ENCODE data around the gene UGT2B7.
A peak's percentile ranks its signal among the peaks of the same experiment; 100 is the strongest.
"Not testable (repeated sequence)": the region's sequence is repeated elsewhere in the genome, so short reads cannot be mapped to it uniquely, and the experiment has no call there.

UGT2B7 gene

GRCh38 chr4:69096111-69096656 lies at the start of gene UGT2B7:
Gene UGT2B7, plus strand, starts transcription at chr4:69096474. Its CDS starts 47 bp downstream, at chr4:69096521.
- DNase-seq (ENCODE audit: low spot score): no peak

DNA sequence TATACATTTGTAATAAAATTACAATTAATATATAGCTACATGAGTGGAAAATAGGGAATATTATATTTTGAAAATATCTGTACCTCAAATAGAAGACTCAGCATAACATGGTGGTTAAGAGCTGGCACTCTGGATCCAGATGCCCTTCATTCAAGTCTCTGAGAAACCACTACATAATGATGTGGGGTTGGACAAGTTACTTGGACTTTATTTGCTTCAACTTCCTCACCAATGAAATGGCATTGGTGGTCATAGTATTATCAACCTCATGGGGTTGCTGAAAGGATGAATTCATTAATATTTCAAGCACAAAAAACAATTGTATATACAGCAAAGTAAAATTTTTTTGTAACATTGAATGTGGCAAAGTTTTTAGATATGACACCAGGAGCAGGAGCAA lies 46.4 kb upstream of the UGT2B7 start:
- no peak for DNase-seq (ENCODE audit: low spot score)

DNA sequence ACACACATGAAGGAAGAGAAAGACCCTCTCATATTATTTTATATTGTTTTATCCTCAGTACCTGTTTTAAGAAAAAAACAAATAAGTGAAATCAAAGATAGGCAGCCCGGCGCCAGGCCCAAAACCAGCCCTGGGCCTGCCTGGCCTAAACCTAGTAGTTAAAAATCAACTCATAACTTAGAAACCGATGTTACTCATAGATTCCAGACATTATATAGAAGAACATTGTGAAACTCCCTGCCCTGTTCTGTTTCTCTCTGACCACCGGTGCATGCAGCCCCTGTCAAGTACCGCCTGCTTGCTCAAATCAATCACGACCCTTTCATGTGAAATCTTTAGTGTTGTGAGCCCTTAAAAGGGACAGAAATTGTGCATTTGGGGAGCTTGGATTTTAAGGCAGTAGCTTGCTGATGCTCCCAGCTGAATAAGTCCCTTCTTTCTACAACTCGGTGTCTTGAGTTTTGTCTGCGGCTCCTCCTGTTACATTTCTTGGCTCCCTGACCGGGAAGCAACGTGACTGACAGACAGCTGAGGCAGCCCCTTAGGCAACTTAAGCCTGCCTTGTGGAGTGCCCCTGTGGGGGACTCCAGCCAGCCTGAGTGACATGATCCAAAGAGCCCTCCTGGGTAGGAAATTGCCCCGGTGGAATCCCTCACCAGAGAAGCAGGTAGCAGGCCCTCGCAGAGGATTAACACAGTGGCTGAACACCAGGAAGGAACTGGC lies 45.3 kb upstream of the UGT2B7 start:
- DNase-seq (ENCODE audit: low spot score): not testable (repeated sequence)

GRCh38 chr4:69051576-69051943 lies 44.7 kb upstream of the UGT2B7 start:
- no peak for DNase-seq (ENCODE audit: low spot score)

- not testable (repeated sequence) for DNase-seq (ENCODE audit: low spot score)
Observed at GRCh38 chr4:69053309-69053885, 42.9 kb upstream of the UGT2B7 start.

DNA sequence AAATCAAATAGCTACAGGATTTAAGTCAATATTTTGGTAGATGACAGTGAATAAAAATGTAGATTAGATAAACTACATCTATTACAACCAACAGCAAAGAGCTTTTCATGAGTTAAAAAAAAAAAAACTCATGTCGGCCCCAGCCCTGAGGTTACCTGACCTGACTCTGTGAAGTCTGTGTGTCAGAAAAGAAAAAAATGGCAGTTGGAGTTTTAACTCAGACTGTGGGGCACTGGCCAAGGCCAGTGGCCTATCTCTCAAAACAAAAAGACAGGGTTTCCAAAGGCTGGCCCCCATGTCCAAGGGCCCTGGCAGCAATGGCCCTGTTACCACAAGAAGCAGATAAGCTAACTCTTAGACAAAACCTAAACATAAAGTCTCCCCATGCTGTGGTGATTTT lies 42.2 kb upstream of the UGT2B7 start:
- DNase-seq (ENCODE audit: low spot score): not testable (repeated sequence)

- DNase-seq (ENCODE audit: low spot score): peak; percentile 8
Observed at GRCh38 chr4:69054578-69055200, 41.6 kb upstream of the UGT2B7 start.

- DNase-seq (ENCODE audit: low spot score): no peak
Observed at GRCh38 chr4:69056150-69056549, 40.1 kb upstream of the UGT2B7 start.

- no peak for DNase-seq (ENCODE audit: low spot score)
Observed at GRCh38 chr4:69056921-69057550, 39.2 kb upstream of the UGT2B7 start.

GRCh38 chr4:69057620-69058409 lies 38.5 kb upstream of the UGT2B7 start:
- no peak for DNase-seq (ENCODE audit: low spot score)

DNA sequence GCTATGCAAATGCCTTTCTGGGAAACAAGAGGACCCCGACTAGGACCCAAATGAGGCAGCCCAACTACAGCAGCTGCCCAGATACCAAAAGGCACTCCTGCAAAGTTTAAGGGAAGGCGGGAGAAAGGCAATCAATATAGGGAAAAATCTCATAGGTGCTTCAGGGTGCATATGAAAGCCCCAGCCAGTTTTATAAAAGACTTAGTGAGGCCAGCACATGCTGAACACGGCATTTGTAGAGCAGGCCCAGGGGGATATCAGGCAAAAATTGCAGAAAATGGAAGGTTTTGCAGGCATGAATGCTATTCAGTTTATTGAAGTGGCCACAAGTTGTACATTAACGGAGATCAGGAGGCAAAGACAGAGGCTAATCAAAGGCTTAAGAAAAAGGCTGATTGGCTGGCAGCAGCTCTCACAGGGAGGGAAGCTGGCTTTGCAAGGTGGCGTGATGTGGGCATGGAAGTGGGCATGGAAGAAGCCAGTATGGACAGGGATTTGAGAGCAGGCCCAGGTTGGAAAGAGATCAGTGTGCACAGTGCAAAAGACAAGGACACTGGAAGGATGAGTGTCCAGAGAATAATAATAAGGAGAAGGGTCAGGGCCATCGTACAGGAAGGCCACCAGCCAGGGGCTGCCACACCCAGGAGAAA lies 37.7 kb upstream of the UGT2B7 start:
- no peak for DNase-seq (ENCODE audit: low spot score)

GRCh38 chr4:69060651-69061308 lies 35.5 kb upstream of the UGT2B7 start:
- no peak for DNase-seq (ENCODE audit: low spot score)

GRCh38 chr4:69064391-69064790 lies 31.9 kb upstream of the UGT2B7 start:
- no peak for DNase-seq (ENCODE audit: low spot score)

DNA sequence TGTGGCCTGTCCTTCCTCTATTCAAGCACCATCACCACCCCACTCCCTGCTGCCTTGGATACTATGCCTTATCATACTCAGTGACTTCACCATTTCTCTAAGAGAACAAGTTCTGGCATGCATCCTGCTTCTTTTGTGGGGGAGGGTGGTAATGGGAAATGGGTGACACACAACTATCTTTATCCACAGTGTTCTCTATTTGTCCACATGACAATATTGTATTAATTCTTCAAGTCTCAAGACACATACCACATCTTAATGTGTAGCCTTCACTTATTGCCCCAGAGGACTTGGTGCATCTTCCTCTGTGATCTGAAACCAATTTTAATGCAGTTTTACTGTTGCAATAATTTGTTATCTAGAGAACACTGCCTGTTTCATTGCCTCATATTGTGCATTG lies 29.3 kb upstream of the UGT2B7 start:
- no peak for DNase-seq (ENCODE audit: low spot score)

GRCh38 chr4:69069085-69069484 lies 27.2 kb upstream of the UGT2B7 start:
- DNase-seq (ENCODE audit: low spot score): no peak

- DNase-seq (ENCODE audit: low spot score): no peak
Observed at GRCh38 chr4:69070590-69070989, 25.7 kb upstream of the UGT2B7 start.

DNA sequence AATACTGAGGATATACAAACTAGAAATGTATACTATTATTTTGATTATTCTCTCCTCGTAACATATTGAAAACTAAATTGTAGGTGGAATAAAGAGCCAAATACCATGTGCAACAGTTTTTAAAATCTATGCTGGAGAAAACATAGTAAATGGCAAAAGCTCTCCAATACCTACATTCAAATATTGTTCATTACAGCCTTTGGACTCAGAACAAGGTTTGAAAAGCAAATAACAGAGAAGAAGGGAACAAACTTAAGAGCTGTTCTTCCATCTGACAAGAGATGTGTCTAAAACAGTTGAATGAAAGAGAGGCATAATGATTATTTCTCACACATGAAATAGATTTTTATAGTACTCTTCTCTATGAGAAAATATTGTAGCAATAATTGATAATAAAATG lies 25.0 kb upstream of the UGT2B7 start:
- DNase-seq (ENCODE audit: low spot score): no peak

DNA sequence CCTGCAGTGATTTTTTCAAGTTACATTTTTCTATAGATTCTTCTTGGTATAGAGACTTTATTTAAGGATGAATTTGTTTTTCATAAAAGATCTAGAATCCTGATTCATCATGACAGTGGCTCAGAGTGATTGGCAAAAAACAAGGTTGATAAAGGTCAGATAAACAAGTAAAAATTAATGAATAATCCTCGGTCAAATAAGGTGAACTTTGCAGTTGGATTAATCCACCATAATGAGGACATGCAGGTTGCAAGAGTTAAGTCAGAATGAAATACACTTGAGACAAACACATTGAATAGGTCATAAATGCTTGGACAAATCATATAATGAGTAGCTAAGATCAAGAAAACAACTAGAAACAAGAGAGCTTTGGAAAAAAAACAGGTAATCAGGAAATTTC lies 22.9 kb upstream of the UGT2B7 start:
- DNase-seq (ENCODE audit: low spot score): no peak

DNA sequence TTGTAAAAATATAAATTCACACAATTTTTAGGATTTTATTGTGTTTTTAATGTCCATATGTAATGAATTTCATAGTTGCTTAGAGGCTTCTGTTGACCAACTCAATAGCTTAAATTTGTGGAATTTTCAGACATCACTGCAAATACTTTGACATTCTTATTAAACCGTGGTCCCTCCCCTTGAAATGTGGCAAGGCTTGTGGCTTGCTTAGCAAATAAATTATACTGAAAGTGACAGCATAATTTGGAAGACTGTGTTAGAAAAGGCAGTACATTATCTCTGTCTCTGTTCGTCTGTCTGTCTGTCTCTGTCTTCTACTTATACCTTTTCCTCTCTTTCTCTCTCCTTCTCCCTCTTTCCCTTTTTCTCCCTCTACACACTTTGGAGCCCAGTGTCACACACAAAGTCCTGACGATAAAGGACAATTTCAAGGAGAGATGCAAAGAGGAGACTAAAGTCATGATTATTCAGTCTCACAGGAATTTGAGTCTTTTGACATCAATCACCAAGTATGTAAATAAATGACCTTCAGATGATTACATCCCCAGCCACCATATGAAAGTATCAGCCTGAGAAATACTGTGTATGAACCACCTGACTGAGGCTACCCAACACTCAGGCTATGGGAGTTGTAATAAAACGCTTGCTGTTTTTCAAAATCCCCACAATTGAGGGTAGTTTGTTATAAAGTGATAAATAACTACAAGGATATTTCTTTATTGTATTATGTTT lies 21.0 kb upstream of the UGT2B7 start:
- DNase-seq (ENCODE audit: low spot score): no peak

DNA sequence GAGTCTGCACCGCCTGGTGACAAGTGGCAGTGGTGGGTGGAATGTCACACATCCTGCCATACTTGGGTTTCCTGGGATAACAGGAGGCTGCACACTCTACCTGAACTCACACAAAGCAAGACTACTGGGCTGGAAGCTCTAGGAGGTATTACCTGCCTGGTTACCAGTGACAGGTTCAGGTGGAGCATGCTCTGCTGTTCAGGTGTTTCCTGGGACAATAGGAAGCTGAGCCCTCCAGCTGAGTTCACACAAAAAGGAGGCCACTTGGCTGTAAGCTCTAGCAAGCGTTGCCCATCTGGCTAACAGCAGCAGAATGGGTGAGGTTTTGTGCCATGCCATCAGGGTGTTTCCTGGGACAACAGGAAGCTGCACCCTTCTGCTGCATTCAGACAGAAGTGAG lies 17.4 kb upstream of the UGT2B7 start:
- no peak for DNase-seq (ENCODE audit: low spot score)

All from AG08396 (cell line).